Erythroblast (primary cell): ENCODE results near the gene GATA5.

Experiments used
- GATA1 ChIP-seq: IDR thresholded peaks from 2 replicates; pipeline ENCODE4 v1.6.1; 2011; ENCODE audit warnings: low read depth, mild to moderate bottlenecking, control low read depth, low read length, moderate library complexity
- POLR2A ChIP-seq: IDR thresholded peaks from 2 replicates; pipeline ENCODE4 v1.6.1; 2011; ENCODE audit warnings: mild to moderate bottlenecking, low read length

- no peak for TF ChIP-seq POLR2A
- no peak for TF ChIP-seq GATA1
Observed at GRCh38 chr20:62460678-62461077, 15.1 kb downstream of the GATA5 start.
